ENCODE measurements around the gene DIS3L2.
"Not testable (repeated sequence)": the region's sequence is repeated elsewhere in the genome, so short reads cannot be mapped to it uniquely, and the experiment has no call there.

Gene DIS3L2

GRCh38 chr2:231940795-231941194, 20.7 kb upstream of the DIS3L2 start:
- H3K9me3 ChIP-seq (ENCODE audit: low read depth, low read length), result no peaks in the 10 kb centered on the region
- no peak overlapping the region for H3K9ac ChIP-seq (ENCODE audit: insufficient read length)
- no peaks in the 10 kb centered on the region for H3K36me3 ChIP-seq (ENCODE audit: insufficient read depth, low read length)
- no peak overlapping the region for H3K27ac ChIP-seq
- TF ChIP-seq POLR2AphosphoS5 (IDR thresholded peaks at IDR 0.05; ENCODE audit: borderline replicate concordance, low read depth, low read length) (no peak), FOXP2 (optimal IDR thresholded peaks at IDR 0.05; ENCODE audit: control extremely low read depth, extremely low read length, insufficient read depth) (no peak), EZH2 (IDR thresholded peaks at IDR 0.05) (no peak)
- DNase-seq (ENCODE audit: low read depth, low spot score), result no peak
- H3K4me3 ChIP-seq, result no peak overlapping the region

- no peaks in the 10 kb centered on the region for H3K9me3 ChIP-seq (ENCODE audit: low read depth, low read length)
- TF ChIP-seq FOXP2 (optimal IDR thresholded peaks at IDR 0.05; ENCODE audit: control extremely low read depth, extremely low read length, insufficient read depth), result no peak
- no peak for TF ChIP-seq EZH2 (IDR thresholded peaks at IDR 0.05)
- no peak for TF ChIP-seq POLR2AphosphoS5 (IDR thresholded peaks at IDR 0.05; ENCODE audit: borderline replicate concordance, low read depth, low read length)
- no peak overlapping the region for H3K4me3 ChIP-seq
- H3K36me3 ChIP-seq (ENCODE audit: insufficient read depth, low read length), result no peaks in the 10 kb centered on the region
- no peak overlapping the region for H3K9ac ChIP-seq (ENCODE audit: insufficient read length)
- no peak for DNase-seq (ENCODE audit: low read depth, low spot score)
- no peak overlapping the region for H3K27ac ChIP-seq
Observed at GRCh38 chr2:231941673-231942072, 19.8 kb upstream of the DIS3L2 start.

- TF ChIP-seq POLR2AphosphoS5 (IDR thresholded peaks at IDR 0.05; ENCODE audit: borderline replicate concordance, low read depth, low read length) (no peak), EZH2 (IDR thresholded peaks at IDR 0.05) (no peak), FOXP2 (optimal IDR thresholded peaks at IDR 0.05; ENCODE audit: control extremely low read depth, extremely low read length, insufficient read depth) (no peak)
Observed at GRCh38 chr2:231942180-231942579, 19.3 kb upstream of the DIS3L2 start.

GRCh38 chr2:231946241-231946814, 15.2 kb upstream of the DIS3L2 start:
- no peak overlapping the region for H3K9ac ChIP-seq (ENCODE audit: insufficient read length)
- H3K27ac ChIP-seq, result no peak overlapping the region
- no peak overlapping the region for H3K4me3 ChIP-seq
- no peaks in the 10 kb centered on the region for H3K36me3 ChIP-seq (ENCODE audit: insufficient read depth, low read length)
- DNase-seq (ENCODE audit: low read depth, low spot score), result no peak
- TF ChIP-seq POLR2AphosphoS5 (IDR thresholded peaks at IDR 0.05; ENCODE audit: borderline replicate concordance, low read depth, low read length), result no peak
- no peak for TF ChIP-seq FOXP2 (optimal IDR thresholded peaks at IDR 0.05; ENCODE audit: control extremely low read depth, extremely low read length, insufficient read depth)
- no peak for TF ChIP-seq EZH2 (IDR thresholded peaks at IDR 0.05)
- H3K9me3 ChIP-seq (ENCODE audit: low read depth, low read length), result no peaks in the 10 kb centered on the region

More at GRCh38 chr2:231942180-231942579, 19.3 kb upstream of the DIS3L2 start:
- H3K4me3 ChIP-seq, result no peak overlapping the region
- H3K36me3 ChIP-seq (ENCODE audit: insufficient read depth, low read length), result no peaks in the 10 kb centered on the region
- no peak for DNase-seq (ENCODE audit: low read depth, low spot score)
- no peak overlapping the region for H3K27ac ChIP-seq
- no peak overlapping the region for H3K9ac ChIP-seq (ENCODE audit: insufficient read length)
- H3K9me3 ChIP-seq (ENCODE audit: low read depth, low read length), result no peaks in the 10 kb centered on the region

- not testable (repeated sequence) for H3K9me3 ChIP-seq (ENCODE audit: low read depth, low read length); H3K4me3 ChIP-seq; H3K27ac ChIP-seq; H3K9ac ChIP-seq (ENCODE audit: insufficient read length); H3K36me3 ChIP-seq (ENCODE audit: insufficient read depth, low read length); DNase-seq (ENCODE audit: low read depth, low spot score)
Observed at GRCh38 chr2:231947112-231947511, 14.4 kb upstream of the DIS3L2 start.

GRCh38 chr2:231947694-231948093, 13.8 kb upstream of the DIS3L2 start:
- TF ChIP-seq FOXP2 (optimal IDR thresholded peaks at IDR 0.05; ENCODE audit: control extremely low read depth, extremely low read length, insufficient read depth) (no peak), POLR2AphosphoS5 (IDR thresholded peaks at IDR 0.05; ENCODE audit: borderline replicate concordance, low read depth, low read length) (no peak), EZH2 (IDR thresholded peaks at IDR 0.05) (no peak)
- DNase-seq (ENCODE audit: low read depth, low spot score), result no peak

GRCh38 chr2:231951452-231952035, 10.0 kb upstream of the DIS3L2 start:
- Histone ChIP-seq H3K27ac (no peak overlapping the region), H3K36me3 (ENCODE audit: insufficient read depth, low read length) (no peaks in the 10 kb centered on the region), H3K9ac (ENCODE audit: insufficient read length) (no peak overlapping the region), H3K9me3 (ENCODE audit: low read depth, low read length) (no peaks in the 10 kb centered on the region), H3K4me3 (no peak overlapping the region)
- TF ChIP-seq FOXP2 (optimal IDR thresholded peaks at IDR 0.05; ENCODE audit: control extremely low read depth, extremely low read length, insufficient read depth) (no peak), EZH2 (IDR thresholded peaks at IDR 0.05) (no peak), POLR2AphosphoS5 (IDR thresholded peaks at IDR 0.05; ENCODE audit: borderline replicate concordance, low read depth, low read length) (no peak)
- DNase-seq (ENCODE audit: low read depth, low spot score), result no peak

More at GRCh38 chr2:231947694-231948093, 13.8 kb upstream of the DIS3L2 start:
- H3K36me3 ChIP-seq (ENCODE audit: insufficient read depth, low read length), result no peaks in the 10 kb centered on the region
- no peaks in the 10 kb centered on the region for H3K9me3 ChIP-seq (ENCODE audit: low read depth, low read length)
- H3K9ac ChIP-seq (ENCODE audit: insufficient read length), result no peak overlapping the region
- H3K4me3 ChIP-seq, result no peak overlapping the region
- no peak overlapping the region for H3K27ac ChIP-seq

GRCh38 chr2:231955758-231956472, 5.6 kb upstream of the DIS3L2 start:
- Histone ChIP-seq H3K36me3 (ENCODE audit: insufficient read depth, low read length) (no peaks in the 10 kb centered on the region), H3K9ac (ENCODE audit: insufficient read length) (no peak overlapping the region), H3K9me3 (ENCODE audit: low read depth, low read length) (no peaks in the 10 kb centered on the region), H3K27ac (no peak overlapping the region), H3K4me3 (no peak overlapping the region)
- TF ChIP-seq EZH2 (IDR thresholded peaks at IDR 0.05), result no peak
- no peak for TF ChIP-seq POLR2AphosphoS5 (IDR thresholded peaks at IDR 0.05; ENCODE audit: borderline replicate concordance, low read depth, low read length)
- DNase-seq (ENCODE audit: low read depth, low spot score), result no peak
